Ishikawa (cell line): Measurements from ENCODE around the gene CBFA2T2.
A peak's percentile ranks its signal among the peaks of the same experiment; 100 is the strongest.

Source experiments
- CEBPB ChIP-seq: IDR thresholded peaks from 2 replicates; pipeline ENCODE4 v1.6.1; 2012
- CREB1 ChIP-seq: IDR thresholded peaks from 2 replicates; pipeline ENCODE4 v1.6.1; 2012; ENCODE audit warnings: low read depth
- EGR1 ChIP-seq: IDR thresholded peaks from 2 replicates; pipeline ENCODE4 v1.6.1; 2012
- EP300 ChIP-seq: IDR thresholded peaks from 2 replicates; pipeline ENCODE4 v1.6.1; 2012; ENCODE audit warnings: borderline replicate concordance
- FOXM1 ChIP-seq: IDR thresholded peaks from 2 replicates; pipeline ENCODE4 v1.6.1; 2012; ENCODE audit warnings: low read depth, borderline replicate concordance
- NFIC ChIP-seq: IDR thresholded peaks from 2 replicates; pipeline ENCODE4 v1.6.1; 2012
- RAD21 ChIP-seq: IDR thresholded peaks from 2 replicates; pipeline ENCODE4 v1.6.1; 2012; ENCODE audit warnings: low read depth
- TAF1 ChIP-seq: IDR thresholded peaks from 2 replicates; pipeline ENCODE4 v1.6.1; 2012; ENCODE audit warnings: low read depth, mild to moderate bottlenecking
- TCF12 ChIP-seq: IDR thresholded peaks from 2 replicates; pipeline ENCODE4 v1.6.1; 2012; ENCODE audit warnings: low read depth
- TEAD4 ChIP-seq: IDR thresholded peaks from 2 replicates; pipeline ENCODE4 v1.6.1; 2012
- YY1 ChIP-seq: IDR thresholded peaks from 2 replicates; pipeline ENCODE4 v1.6.1; 2012; ENCODE audit warnings: low read depth
- ZBTB7A ChIP-seq: IDR thresholded peaks from 2 replicates; pipeline ENCODE4 v1.6.1; 2012; ENCODE audit warnings: low read depth
- TF ChIP-seq, protein P1 (sequence below): IDR thresholded peaks from 2 replicates; pipeline ENCODE4 v1.6.1; 2012
- TF ChIP-seq, protein P2 (sequence below): IDR thresholded peaks from 2 replicates; pipeline ENCODE4 v1.6.1; 2012; ENCODE audit warnings: low read depth, mild to moderate bottlenecking
- TF ChIP-seq, protein P3 (sequence below): IDR thresholded peaks from 2 replicates; pipeline ENCODE4 v1.6.1; 2012

Gene CBFA2T2

GRCh38 chr20:33646191-33646590, 156.3 kb downstream of the CBFA2T2 start:
- no peak for TF ChIP-seq RAD21
- TF ChIP-seq ZBTB7A = no peak
- TF ChIP-seq TEAD4 = no peak
- no peak for TF ChIP-seq EP300
- TF ChIP-seq EGR1 = no peak
- TF ChIP-seq CREB1 = no peak
- TF ChIP-seq, protein P1, sequence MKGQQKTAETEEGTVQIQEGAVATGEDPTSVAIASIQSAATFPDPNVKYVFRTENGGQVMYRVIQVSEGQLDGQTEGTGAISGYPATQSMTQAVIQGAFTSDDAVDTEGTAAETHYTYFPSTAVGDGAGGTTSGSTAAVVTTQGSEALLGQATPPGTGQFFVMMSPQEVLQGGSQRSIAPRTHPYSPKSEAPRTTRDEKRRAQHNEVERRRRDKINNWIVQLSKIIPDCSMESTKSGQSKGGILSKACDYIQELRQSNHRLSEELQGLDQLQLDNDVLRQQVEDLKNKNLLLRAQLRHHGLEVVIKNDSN = no peak
- no peak for TF ChIP-seq CEBPB
- no peak for TF ChIP-seq YY1

GRCh38 chr20:33646959-33647602, 157.2 kb downstream of the CBFA2T2 start:
- TF ChIP-seq, protein P2, sequence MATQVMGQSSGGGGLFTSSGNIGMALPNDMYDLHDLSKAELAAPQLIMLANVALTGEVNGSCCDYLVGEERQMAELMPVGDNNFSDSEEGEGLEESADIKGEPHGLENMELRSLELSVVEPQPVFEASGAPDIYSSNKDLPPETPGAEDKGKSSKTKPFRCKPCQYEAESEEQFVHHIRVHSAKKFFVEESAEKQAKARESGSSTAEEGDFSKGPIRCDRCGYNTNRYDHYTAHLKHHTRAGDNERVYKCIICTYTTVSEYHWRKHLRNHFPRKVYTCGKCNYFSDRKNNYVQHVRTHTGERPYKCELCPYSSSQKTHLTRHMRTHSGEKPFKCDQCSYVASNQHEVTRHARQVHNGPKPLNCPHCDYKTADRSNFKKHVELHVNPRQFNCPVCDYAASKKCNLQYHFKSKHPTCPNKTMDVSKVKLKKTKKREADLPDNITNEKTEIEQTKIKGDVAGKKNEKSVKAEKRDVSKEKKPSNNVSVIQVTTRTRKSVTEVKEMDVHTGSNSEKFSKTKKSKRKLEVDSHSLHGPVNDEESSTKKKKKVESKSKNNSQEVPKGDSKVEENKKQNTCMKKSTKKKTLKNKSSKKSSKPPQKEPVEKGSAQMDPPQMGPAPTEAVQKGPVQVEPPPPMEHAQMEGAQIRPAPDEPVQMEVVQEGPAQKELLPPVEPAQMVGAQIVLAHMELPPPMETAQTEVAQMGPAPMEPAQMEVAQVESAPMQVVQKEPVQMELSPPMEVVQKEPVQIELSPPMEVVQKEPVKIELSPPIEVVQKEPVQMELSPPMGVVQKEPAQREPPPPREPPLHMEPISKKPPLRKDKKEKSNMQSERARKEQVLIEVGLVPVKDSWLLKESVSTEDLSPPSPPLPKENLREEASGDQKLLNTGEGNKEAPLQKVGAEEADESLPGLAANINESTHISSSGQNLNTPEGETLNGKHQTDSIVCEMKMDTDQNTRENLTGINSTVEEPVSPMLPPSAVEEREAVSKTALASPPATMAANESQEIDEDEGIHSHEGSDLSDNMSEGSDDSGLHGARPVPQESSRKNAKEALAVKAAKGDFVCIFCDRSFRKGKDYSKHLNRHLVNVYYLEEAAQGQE = peak; percentile 78

DNA sequence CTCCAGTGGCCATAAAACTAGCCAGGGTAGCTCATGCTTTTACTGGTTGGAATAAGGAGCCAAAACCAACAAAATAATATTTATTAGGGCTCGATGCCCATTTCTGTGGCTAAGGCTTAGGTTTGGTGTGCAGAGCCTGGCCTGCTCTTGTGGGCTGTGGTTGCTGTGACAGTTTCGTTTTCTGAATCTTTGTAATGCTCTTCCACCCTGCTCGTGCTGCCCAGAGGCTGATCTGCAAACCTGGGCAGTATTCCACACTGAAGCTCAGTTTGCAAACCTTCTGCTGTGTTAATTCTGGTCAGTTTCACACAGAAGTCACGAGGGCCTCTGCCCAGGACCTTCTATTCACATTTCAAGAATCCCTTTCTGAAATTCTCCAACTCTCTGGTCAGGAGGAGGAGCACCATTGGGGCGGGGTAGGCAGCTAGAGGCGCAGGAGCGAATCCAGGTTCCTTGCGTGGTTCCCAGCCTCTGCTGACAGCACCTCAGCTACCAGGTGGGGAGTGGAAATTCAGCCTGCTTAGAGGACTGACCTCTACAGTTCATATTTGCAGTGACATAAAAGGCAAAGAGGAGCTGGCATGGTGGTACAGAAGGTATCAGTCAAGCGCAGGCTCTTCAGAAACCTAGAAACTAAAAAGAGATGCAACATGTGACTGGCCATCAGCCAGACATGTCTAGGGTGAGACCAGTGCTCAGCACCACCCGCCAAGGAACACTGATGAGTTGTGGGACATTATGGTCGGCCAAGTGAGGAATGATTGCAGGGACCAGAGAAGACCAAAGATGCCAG, 157.9 kb downstream of the CBFA2T2 start:
- TF ChIP-seq YY1 = no peak
- no peak for TF ChIP-seq TCF12
- TF ChIP-seq, protein P3, sequence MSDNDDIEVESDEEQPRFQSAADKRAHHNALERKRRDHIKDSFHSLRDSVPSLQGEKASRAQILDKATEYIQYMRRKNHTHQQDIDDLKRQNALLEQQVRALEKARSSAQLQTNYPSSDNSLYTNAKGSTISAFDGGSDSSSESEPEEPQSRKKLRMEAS = no peak
- TF ChIP-seq, protein P1 = no peak
- TF ChIP-seq CEBPB = no peak
- TF ChIP-seq NFIC = no peak
- TF ChIP-seq ZBTB7A = no peak
- no peak for TF ChIP-seq CREB1
- no peak for TF ChIP-seq TAF1
- TF ChIP-seq, protein P2 = no peak
- no peak for TF ChIP-seq TEAD4
- no peak for TF ChIP-seq RAD21
- no peak for TF ChIP-seq FOXM1
- no peak for TF ChIP-seq EGR1
- no peak for TF ChIP-seq EP300

- TF ChIP-seq, protein P2 = no peak
- TF ChIP-seq, protein P1 = no peak
- TF ChIP-seq TAF1 (no peak), FOXM1 (no peak), CREB1 (no peak), TEAD4 (no peak), YY1 (no peak), RAD21 (no peak), EP300 (no peak), ZBTB7A (no peak), CEBPB (no peak), NFIC (no peak), EGR1 (no peak)
- TF ChIP-seq, protein P3 = no peak
Observed at GRCh38 chr20:33648396-33649004, 158.6 kb downstream of the CBFA2T2 start.
